K562 (cell line): Measurements from ENCODE around the gene NISCH. TPM values are rescaled to one million over a fixed set of nuclear protein-coding genes. Genes with fewer than 3 reads are reported as not detected.

Experiments
- ASH1L ChIP-seq: fragments of 450-650 bp; IDR thresholded peaks from 2 replicates; pipeline ENCODE4 v1.6.1; 2018; ENCODE audit warnings: borderline replicate concordance, mild to moderate bottlenecking, low read depth; ENCODE audit not compliant: partially characterized antibody
- BACH1 ChIP-seq: fragments of 200-800 bp; sonication (Bioruptor generic); IDR thresholded peaks from 2 replicates; pipeline ENCODE4 v1.6.1; 2016; ENCODE audit warnings: missing genetic modification characterization, missing compliant biosample characterization
- E2F3 ChIP-seq: fragments of 250-450 bp; sonication (Bioruptor Pico); IDR thresholded peaks from 2 replicates; pipeline ENCODE4 v1.4.0; 2020; ENCODE audit warnings: mild to moderate bottlenecking
- FOXM1 ChIP-seq, 2 experiments: fragments of 450-650 bp in 1 of 2; sonication (generic) in 1 of 2; formaldehyde crosslinking in 1 of 2; IDR thresholded peaks; 2 replicates each; pipeline versions ENCODE4 v1.6.1 to v1.9.0; 2017 to 2022; ENCODE audit warnings: low read depth in 2 of 2, mild to moderate bottlenecking in 2 of 2, missing genetic modification reagents in 1 of 2, moderate library complexity in 1 of 2
- KDM2B ChIP-seq: fragments of 250-450 bp; sonication (Bioruptor Pico); IDR thresholded peaks from 2 replicates; pipeline ENCODE4 v1.8.0; 2021; ENCODE audit warnings: mild to moderate bottlenecking, moderate library complexity
- KDM5B ChIP-seq: fragments of 200-600 bp; sonication (generic); IDR thresholded peaks from 2 replicates; pipeline ENCODE4 v1.6.1; 2012; ENCODE audit warnings: low read depth, mild to moderate bottlenecking, moderate library complexity, low read length, control low read depth, inconsistent platforms; ENCODE audit not compliant: insufficient replicate concordance
- MAFG ChIP-seq: fragments of 450-650 bp; conservative IDR thresholded peaks from 2 replicates; pipeline ENCODE4 v1.6.1; 2016; ENCODE audit warnings: missing genetic modification characterization, missing compliant biosample characterization
- MEIS2 ChIP-seq: fragments of 450-650 bp; IDR thresholded peaks from 2 replicates; pipeline ENCODE4 v1.6.1; 2014; ENCODE audit warnings: mild to moderate bottlenecking; ENCODE audit not compliant: partially characterized antibody
- MXD1 ChIP-seq: fragments of 250-450 bp; sonication (Bioruptor Pico); IDR thresholded peaks from 2 replicates; pipeline ENCODE4 v1.8.0; 2021; ENCODE audit warnings: borderline replicate concordance, mild to moderate bottlenecking, moderate library complexity; ENCODE audit not compliant: poor library complexity, severe bottlenecking
- NFRKB ChIP-seq: fragments of 450-650 bp; IDR thresholded peaks from 2 replicates; pipeline ENCODE4 v1.6.1; 2016; ENCODE audit warnings: low read depth
- NR3C1 ChIP-seq: sonication (generic); formaldehyde crosslinking; IDR thresholded peaks from 2 replicates; pipeline ENCODE4 v1.8.1; 2022; ENCODE audit warnings: missing genetic modification reagents
- POLR2AphosphoS5 ChIP-seq: IDR thresholded peaks from 2 replicates; pipeline ENCODE4 v1.6.1; 2011; ENCODE audit warnings: mild to moderate bottlenecking, low read depth, low read length, moderate library complexity; ENCODE audit not compliant: control insufficient read depth, insufficient read depth
- RREB1 ChIP-seq: fragments of 250-450 bp; sonication (Bioruptor Pico); IDR thresholded peaks from 2 replicates; pipeline ENCODE4 v1.4.0; 2020
- TAF1 ChIP-seq: IDR thresholded peaks from 2 replicates; pipeline ENCODE4 v1.6.1; 2011; ENCODE audit warnings: mild to moderate bottlenecking, low read length, moderate library complexity; ENCODE audit not compliant: insufficient read depth, control insufficient read depth, severe bottlenecking; ENCODE audit errors: extremely low read depth
- U2AF2 ChIP-seq: fragments of 200-400 bp; formaldehyde crosslinking; optimal IDR thresholded peaks from 2 replicates; pipeline ENCODE3; 2017; ENCODE audit warnings: low read depth, mild to moderate bottlenecking, low read length
- ZNF280A ChIP-seq: fragments of 450-650 bp; IDR thresholded peaks from 2 replicates; pipeline ENCODE4 v1.6.1; 2018; ENCODE audit warnings: mild to moderate bottlenecking, low read depth; ENCODE audit not compliant: partially characterized antibody
- ZNF324 ChIP-seq: fragments of 250-450 bp; sonication (Bioruptor Pico); IDR thresholded peaks from 2 replicates; pipeline ENCODE4 v1.4.0; 2020; ENCODE audit warnings: mild to moderate bottlenecking
- ZNF354B ChIP-seq: fragments of 250-450 bp; sonication (Bioruptor Pico); IDR thresholded peaks from 2 replicates; pipeline ENCODE4 v1.4.0; 2020
- ZNF79 ChIP-seq: fragments of 250-450 bp; sonication (Bioruptor Pico); IDR thresholded peaks from 2 replicates; pipeline ENCODE4 v1.4.0; 2020; ENCODE audit warnings: low read depth, mild to moderate bottlenecking, moderate library complexity
- polyA plus RNA-seq, 8 experiments: library from polyadenylated mRNA; depleted of rRNA in 4 of 8; stranded (reverse) in 5 of 8; unstranded in 3 of 8; fragments of >200 nt; fragmentation: Nextera tagmentation in 2 of 8; fragmentation: Illumina TruSeq in 1 of 8; extraction: Ambion mirVana in 2 of 8; extraction: Trizol in 1 of 8; gene quantifications; 2 replicates each; pipeline versions ENCODE4 v1.2.1 to v1.2.3, GENCODE V29; 2011 to 2014; ENCODE audit warnings: inconsistent platforms in 1 of 8, missing spikeins in 1 of 8
- total RNA-seq, 7 experiments: library from RNA; depleted of rRNA in 6 of 7; stranded (reverse); fragments of >200 nt in 6 of 7; fragmentation: Illumina TruSeq in 2 of 7; extraction: Trizol in 2 of 7; gene quantifications; 2 replicates each; pipeline versions ENCODE4 v1.2.1 to v1.2.3, GENCODE V29; 2011 to 2021; ENCODE audit warnings: low replicate concordance in 1 of 7

Gene NISCH
- total and polyA plus RNA-seq, 9 of the 15 experiments (the other 6 are each of a cell fraction or from before 2014, with no cell fraction given) = 0.44 to 43.5 (median 23.4) TPM

- TF ChIP-seq RREB1 = no peak
- TF ChIP-seq NFRKB = no peak
- peak; percentile 63 for TF ChIP-seq MEIS2
- TF ChIP-seq NR3C1 (CRISPR knock-in tag) = no peak
- TF ChIP-seq ASH1L = no peak
- TF ChIP-seq ZNF280A = no peak
- peak; percentile 78 for TF ChIP-seq TAF1
- TF ChIP-seq MXD1 (CRISPR knock-in tag) = no peak
- no peak for TF ChIP-seq ZNF79 (CRISPR knock-in tag)
- no peak for TF ChIP-seq E2F3
- TF ChIP-seq FOXM1 (IDR thresholded peaks at IDR 0.05; ENCODE audit: low read depth) = no peak
- no peak for TF ChIP-seq FOXM1 (CRISPR knock-in tag; IDR thresholded peaks at IDR 0.05; ENCODE audit: low read depth)
- no peak for TF ChIP-seq MAFG (tag)
- TF ChIP-seq ZNF354B = no peak
- TF ChIP-seq BACH1 (tag) = no peak
- no peak for TF ChIP-seq KDM2B (CRISPR knock-in tag)
- peak; percentile 70 for TF ChIP-seq POLR2AphosphoS5
- peak; percentile 90 for TF ChIP-seq KDM5B
- TF ChIP-seq ZNF324 (CRISPR knock-in tag) = no peak
- TF ChIP-seq U2AF2 = no peak
Measured at GRCh38 chr3:52455283-52456168, at the start of gene NISCH (continued).
